ENCODE results near the gene ZNF827. TPM values are rescaled to one million over a fixed set of nuclear protein-coding genes. Genes with fewer than 3 reads are reported as not detected.

Gene ZNF827
- polyA plus RNA-seq, 1 donor from 2014 or later: 12.1 TPM

GRCh38 chr4:145788755-145789154 lies 149.9 kb downstream of the ZNF827 start:
- H3F3A ChIP-seq (ENCODE audit: insufficient read depth, low read length, poor library complexity, severe bottlenecking): no peaks in the 10 kb centered on the region
- no peak overlapping the region for H3K4me2 ChIP-seq (ENCODE audit: low read length)
- no peak overlapping the region for H2AFZ ChIP-seq (ENCODE audit: low read depth, low read length)
- no peak overlapping the region for H3K9ac ChIP-seq (ENCODE audit: low read length)
- H3K9me2 ChIP-seq (ENCODE audit: insufficient read depth, low read length): no peaks in the 10 kb centered on the region
- no peak for TF ChIP-seq POLR2AphosphoS5 (IDR thresholded peaks at IDR 0.05)
- no peak for TF ChIP-seq EZH2 (IDR thresholded peaks at IDR 0.05; ENCODE audit: borderline replicate concordance, insufficient read depth, low read length, poor library complexity, severe bottlenecking)
- no peak for TF ChIP-seq CTCF (IDR thresholded peaks at IDR 0.05; ENCODE audit: poor library complexity, severe bottlenecking)
- TF ChIP-seq SMC3 (conservative IDR thresholded peaks at IDR 0.05; ENCODE audit: poor library complexity): no peak
- no peak for TF ChIP-seq TAF1 (IDR thresholded peaks at IDR 0.05; ENCODE audit: low read depth)
- no peak for TF ChIP-seq EP300 (conservative IDR thresholded peaks at IDR 0.05; ENCODE audit: poor library complexity, severe bottlenecking)
- no peak for TF ChIP-seq RAD21 (conservative IDR thresholded peaks at IDR 0.05)
- no peak for TF ChIP-seq MXI1 (conservative IDR thresholded peaks at IDR 0.05; ENCODE audit: poor library complexity, severe bottlenecking)
- no peak for TF ChIP-seq REST (IDR thresholded peaks at IDR 0.05; ENCODE audit: borderline replicate concordance)
- H3K4me3 ChIP-seq (ENCODE audit: low read length): no peak overlapping the region
- H3K36me3 ChIP-seq (ENCODE audit: insufficient read depth, low read length): no peaks in the 10 kb centered on the region
- no peaks in the 10 kb centered on the region for H3K27me3 ChIP-seq (ENCODE audit: insufficient read depth, low read depth, low read length)
- H4K20me1 ChIP-seq (ENCODE audit: insufficient read depth): no peaks in the 10 kb centered on the region
- no peak overlapping the region for H3K27ac ChIP-seq (ENCODE audit: low read length)
- no peaks in the 10 kb centered on the region for H3K79me2 ChIP-seq (replicated peaks; ENCODE audit: insufficient read depth, low read length)
- no peaks in the 10 kb centered on the region for H3K9me3 ChIP-seq (ENCODE audit: low read length)

GRCh38 chr4:145786830-145787229 lies 151.8 kb downstream of the ZNF827 start:
- no peak for TF ChIP-seq MXI1 (conservative IDR thresholded peaks at IDR 0.05; ENCODE audit: poor library complexity, severe bottlenecking)
- TF ChIP-seq RAD21 (conservative IDR thresholded peaks at IDR 0.05): no peak
- TF ChIP-seq POLR2AphosphoS5 (IDR thresholded peaks at IDR 0.05): no peak
- no peak for TF ChIP-seq CTCF (IDR thresholded peaks at IDR 0.05; ENCODE audit: poor library complexity, severe bottlenecking)
- TF ChIP-seq SMC3 (conservative IDR thresholded peaks at IDR 0.05; ENCODE audit: poor library complexity): no peak
- TF ChIP-seq EP300 (conservative IDR thresholded peaks at IDR 0.05; ENCODE audit: poor library complexity, severe bottlenecking): no peak
- no peak for TF ChIP-seq REST (IDR thresholded peaks at IDR 0.05; ENCODE audit: borderline replicate concordance)
- no peak for TF ChIP-seq TAF1 (IDR thresholded peaks at IDR 0.05; ENCODE audit: low read depth)
- no peak for TF ChIP-seq EZH2 (IDR thresholded peaks at IDR 0.05; ENCODE audit: borderline replicate concordance, insufficient read depth, low read length, poor library complexity, severe bottlenecking)
- no peak overlapping the region for H3K9ac ChIP-seq (ENCODE audit: low read length)
- no peaks in the 10 kb centered on the region for H3K9me3 ChIP-seq (ENCODE audit: low read length)
- H3F3A ChIP-seq (ENCODE audit: insufficient read depth, low read length, poor library complexity, severe bottlenecking): no peaks in the 10 kb centered on the region
- H3K36me3 ChIP-seq (ENCODE audit: insufficient read depth, low read length): no peaks in the 10 kb centered on the region
- no peaks in the 10 kb centered on the region for H4K20me1 ChIP-seq (ENCODE audit: insufficient read depth)
- H3K4me3 ChIP-seq (ENCODE audit: low read length): no peak overlapping the region
- no peak overlapping the region for H2AFZ ChIP-seq (ENCODE audit: low read depth, low read length)
- H3K4me2 ChIP-seq (ENCODE audit: low read length): no peak overlapping the region
- no peak overlapping the region for H3K27ac ChIP-seq (ENCODE audit: low read length)
- H3K9me2 ChIP-seq (ENCODE audit: insufficient read depth, low read length): no peaks in the 10 kb centered on the region
- no peaks in the 10 kb centered on the region for H3K79me2 ChIP-seq (replicated peaks; ENCODE audit: insufficient read depth, low read length)
- no peaks in the 10 kb centered on the region for H3K27me3 ChIP-seq (ENCODE audit: insufficient read depth, low read depth, low read length)

Measured in neural cell (in vitro differentiated cells).